ENCODE data around the gene ETS1. TPM values are rescaled to one million over a fixed set of nuclear protein-coding genes. Genes with fewer than 3 reads are reported as not detected.
A peak's percentile ranks its signal among the peaks of the same experiment; 100 is the strongest.

The ETS1 gene
- total RNA-seq, 1 donor from 2014 or later, result 121 TPM

- Histone ChIP-seq H3K9me3 (no peaks in the 10 kb centered on the region), H3K4me3 (no peak overlapping the region), H3K4me1 (peaks cover 2% of the 10 kb centered on the region), H3K27ac (no peak overlapping the region), H3K36me3 (no peaks in the 10 kb centered on the region), H3K27me3 (no peaks in the 10 kb centered on the region)
- DNase-seq (no peak), ATAC-seq (no peak)
- TF ChIP-seq CTCF (IDR thresholded peaks at IDR 0.05), result no peak
- intact Hi-C loops (cut with DNase I), result no loop called here
Observed at GRCh38 chr11:128592454-128592853, 5.1 kb upstream of the ETS1 start.

GRCh38 chr11:128590587-128590986 is 3.2 kb upstream of the ETS1 start:
- no peak for TF ChIP-seq CTCF (IDR thresholded peaks at IDR 0.05)
- Histone ChIP-seq H3K4me3 (no peak overlapping the region), H3K9me3 (no peaks in the 10 kb centered on the region), H3K36me3 (no peaks in the 10 kb centered on the region), H3K27ac (no peak overlapping the region), H3K4me1 (peaks cover 5% of the 10 kb centered on the region), H3K27me3 (no peaks in the 10 kb centered on the region)
- ATAC-seq (peak; percentile 62), DNase-seq (no peak)
- intact Hi-C loops (cut with DNase I), result no loop called here

GRCh38 chr11:128589998-128590397 is 2.6 kb upstream of the ETS1 start:
- intact Hi-C loops (cut with DNase I), result no loop called here
- H3K4me1 ChIP-seq, result peaks cover 5% of the 10 kb centered on the region
- no peak for TF ChIP-seq CTCF (IDR thresholded peaks at IDR 0.05)

GRCh38 chr11:128588093-128588492 is 735 bp upstream of the ETS1 start:
- Histone ChIP-seq H3K27me3 (no peaks in the 10 kb centered on the region), H3K36me3 (no peaks in the 10 kb centered on the region), H3K9me3 (no peaks in the 10 kb centered on the region), H3K27ac (no peak overlapping the region), H3K4me3 (no peak overlapping the region), H3K4me1 (peaks cover 10% of the 10 kb centered on the region)
- no peak for TF ChIP-seq CTCF (IDR thresholded peaks at IDR 0.05)
- ATAC-seq (no peak), DNase-seq (no peak)
- intact Hi-C loops (cut with DNase I), result no loop called here

More at GRCh38 chr11:128589998-128590397, 2.6 kb upstream of the ETS1 start:
- H3K27ac ChIP-seq, result no peak overlapping the region
- no peaks in the 10 kb centered on the region for H3K9me3 ChIP-seq
- ATAC-seq (no peak), DNase-seq (no peak)
- no peaks in the 10 kb centered on the region for H3K27me3 ChIP-seq
- no peak overlapping the region for H3K4me3 ChIP-seq
- no peaks in the 10 kb centered on the region for H3K36me3 ChIP-seq

GRCh38 chr11:128586689-128587088 is 669 bp downstream of the ETS1 start:
- Histone ChIP-seq H3K27ac (no peak overlapping the region), H3K36me3 (no peaks in the 10 kb centered on the region), H3K4me3 (peak overlapping the region; percentile 33)

More at GRCh38 chr11:128586689-128587088, 669 bp downstream of the ETS1 start:
- peaks cover 14% of the 10 kb centered on the region for H3K4me1 ChIP-seq
- no peak for TF ChIP-seq CTCF (IDR thresholded peaks at IDR 0.05)
- ATAC-seq (no peak), DNase-seq (no peak)
- no peaks in the 10 kb centered on the region for H3K27me3 ChIP-seq
- intact Hi-C loops (cut with DNase I), result no loop called here
- no peaks in the 10 kb centered on the region for H3K9me3 ChIP-seq

Data from upper lobe of right lung (tissue), 1 donor.